Measurements from ENCODE around the gene MED28. TPM values are rescaled to one million over a fixed set of nuclear protein-coding genes. Genes with fewer than 3 reads are reported as not detected.

Gene MED28
- polyA plus RNA-seq, 1 donor (not counting 4 experiments of a cell fraction or from before 2014, with no cell fraction given) = 22.5 TPM

- Histone ChIP-seq H3K9me3 (ENCODE audit: control insufficient read depth, low read depth, low read length) (no peaks in the 10 kb centered on the region), H2AFZ (ENCODE audit: control insufficient read depth, low read length) (no peak overlapping the region), H3K79me2 (ENCODE audit: control insufficient read depth, insufficient read depth, low read length) (no peaks in the 10 kb centered on the region), H3K27ac (ENCODE audit: control insufficient read depth, insufficient read depth, low read length) (no peak overlapping the region), H3K4me1 (ENCODE audit: control insufficient read depth, extremely low read depth, insufficient read depth, low read length) (no peaks in the 10 kb centered on the region), H3K27me3 (ENCODE audit: control insufficient read depth, extremely low read depth, insufficient read depth, low read length) (no peaks in the 10 kb centered on the region), H3K4me2 (ENCODE audit: control insufficient read depth, extremely low read depth, insufficient read depth, low read depth, low read length) (no peak overlapping the region), H3K9ac (ENCODE audit: control insufficient read depth, extremely low read depth, insufficient read depth, low read length) (no peak overlapping the region), H4K20me1 (ENCODE audit: control insufficient read depth, extremely low read depth, insufficient read depth, low read length) (no peaks in the 10 kb centered on the region), H3K4me3 (ENCODE audit: control insufficient read depth in 2 of 3, extremely low read depth in 1 of 3, insufficient read depth in 2 of 3, low read depth in 1 of 3, low read length in 3 of 3) (no peak overlapping the region), H3K36me3 (ENCODE audit: control insufficient read depth in 2 of 2, extremely low read depth in 1 of 2, insufficient read depth in 2 of 2, low read length in 2 of 2) (peaks cover 1 to 21% of the 10 kb centered on the region in 2 experiments), H3K9me1 (ENCODE audit: control insufficient read depth, extremely low read depth, insufficient read depth, low read length) (no peaks in the 10 kb centered on the region)
- dilution Hi-C loops (cut with MboI; ENCODE audit: extremely low pct_ligation_motif_present, low sequenced_read_pairs) = no loop called here
- DNase-seq (ENCODE audit: low read depth, low spot score) = no peak
- no peak for TF ChIP-seq EZH2 (IDR thresholded peaks at IDR 0.05; ENCODE audit: low read length)
- TF ChIP-seq, protein P1, sequence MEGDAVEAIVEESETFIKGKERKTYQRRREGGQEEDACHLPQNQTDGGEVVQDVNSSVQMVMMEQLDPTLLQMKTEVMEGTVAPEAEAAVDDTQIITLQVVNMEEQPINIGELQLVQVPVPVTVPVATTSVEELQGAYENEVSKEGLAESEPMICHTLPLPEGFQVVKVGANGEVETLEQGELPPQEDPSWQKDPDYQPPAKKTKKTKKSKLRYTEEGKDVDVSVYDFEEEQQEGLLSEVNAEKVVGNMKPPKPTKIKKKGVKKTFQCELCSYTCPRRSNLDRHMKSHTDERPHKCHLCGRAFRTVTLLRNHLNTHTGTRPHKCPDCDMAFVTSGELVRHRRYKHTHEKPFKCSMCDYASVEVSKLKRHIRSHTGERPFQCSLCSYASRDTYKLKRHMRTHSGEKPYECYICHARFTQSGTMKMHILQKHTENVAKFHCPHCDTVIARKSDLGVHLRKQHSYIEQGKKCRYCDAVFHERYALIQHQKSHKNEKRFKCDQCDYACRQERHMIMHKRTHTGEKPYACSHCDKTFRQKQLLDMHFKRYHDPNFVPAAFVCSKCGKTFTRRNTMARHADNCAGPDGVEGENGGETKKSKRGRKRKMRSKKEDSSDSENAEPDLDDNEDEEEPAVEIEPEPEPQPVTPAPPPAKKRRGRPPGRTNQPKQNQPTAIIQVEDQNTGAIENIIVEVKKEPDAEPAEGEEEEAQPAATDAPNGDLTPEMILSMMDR (optimal IDR thresholded peaks at IDR 0.05 in 1 of 3, IDR thresholded peaks at IDR 0.05 in 1 of 3, conservative IDR thresholded peaks at IDR 0.05 in 1 of 3; ENCODE audit: extremely low read depth in 1 of 3, insufficient read depth in 2 of 3, low read length in 3 of 3) = no peak
- FAIRE-seq = no peak
Observed at GRCh38 chr4:17589355-17589754, 25.1 kb upstream of the MED28 start.

- no peaks in the 10 kb centered on the region for H3K27me3 ChIP-seq (ENCODE audit: control insufficient read depth, extremely low read depth, insufficient read depth, low read length)
- dilution Hi-C loops (cut with MboI; ENCODE audit: extremely low pct_ligation_motif_present, low sequenced_read_pairs) = no loop called here
- FAIRE-seq (no peak), DNase-seq (ENCODE audit: low read depth, low spot score) (no peak)
- no peak overlapping the region for H3K27ac ChIP-seq (ENCODE audit: control insufficient read depth, insufficient read depth, low read length)
- no peak overlapping the region for H3K9ac ChIP-seq (ENCODE audit: control insufficient read depth, extremely low read depth, insufficient read depth, low read length)
- TF ChIP-seq, protein P1 (optimal IDR thresholded peaks at IDR 0.05 in 1 of 3, IDR thresholded peaks at IDR 0.05 in 1 of 3, conservative IDR thresholded peaks at IDR 0.05 in 1 of 3; ENCODE audit: extremely low read depth in 1 of 3, insufficient read depth in 2 of 3, low read length in 3 of 3) = no peak
- no peak for TF ChIP-seq EZH2 (IDR thresholded peaks at IDR 0.05; ENCODE audit: low read length)
- H3K4me3 ChIP-seq (ENCODE audit: control insufficient read depth in 2 of 3, extremely low read depth in 1 of 3, insufficient read depth in 2 of 3, low read depth in 1 of 3, low read length in 3 of 3) = no peak overlapping the region
- H3K36me3 ChIP-seq (ENCODE audit: control insufficient read depth in 2 of 2, extremely low read depth in 1 of 2, insufficient read depth in 2 of 2, low read length in 2 of 2) = peaks cover 3 to 22% of the 10 kb centered on the region in 2 experiments
- H3K9me3 ChIP-seq (ENCODE audit: control insufficient read depth, low read depth, low read length) = no peaks in the 10 kb centered on the region
- H4K20me1 ChIP-seq (ENCODE audit: control insufficient read depth, extremely low read depth, insufficient read depth, low read length) = no peaks in the 10 kb centered on the region
- H3K9me1 ChIP-seq (ENCODE audit: control insufficient read depth, extremely low read depth, insufficient read depth, low read length) = no peaks in the 10 kb centered on the region
- H3K4me1 ChIP-seq (ENCODE audit: control insufficient read depth, extremely low read depth, insufficient read depth, low read length) = no peaks in the 10 kb centered on the region
- no peak overlapping the region for H3K4me2 ChIP-seq (ENCODE audit: control insufficient read depth, extremely low read depth, insufficient read depth, low read depth, low read length)
- H2AFZ ChIP-seq (ENCODE audit: control insufficient read depth, low read length) = no peak overlapping the region
- H3K79me2 ChIP-seq (ENCODE audit: control insufficient read depth, insufficient read depth, low read length) = no peaks in the 10 kb centered on the region
Observed at GRCh38 chr4:17595471-17596005, 18.9 kb upstream of the MED28 start.

Measured in keratinocyte (primary cell).